IMR-90 (cell line): ENCODE measurements around the gene PIP4K2A. TPM values are rescaled to one million over a fixed set of nuclear protein-coding genes. Genes with fewer than 3 reads are reported as not detected.

Experiments
- ATAC-seq: fragments of 200-7000 bp; cut with Tn5 transposase; 2 replicates; pipeline ENCODE4 v1.9.1; 2020; ENCODE audit warnings: low read depth, mild to moderate bottlenecking, moderate library complexity
- BruUV-seq: library from RNA; stranded (reverse); fragments of 400-500 nt; replicated peaks from 2 replicates; lab custom pipeline; 2021; lab: Mats Ljungman, UMichigan
- CTCF ChIA-PET: fragments of 300-600 bp; formaldehyde crosslinking; extraction: SDS; loops from one replicate; lab custom pipeline; 2021; ENCODE audit warnings: antibody characterized with exemption; lab: Yijun Ruan, JAX
- POLR2A ChIA-PET: fragments of 300-600 bp; sonication (Branson Sonifier 250); formaldehyde crosslinking; loops from one replicate; lab custom pipeline; 2022; ENCODE audit warnings: antibody characterized with exemption; ENCODE audit not compliant: unreplicated experiment; lab: Charles Lee
- DNase-seq: peaks from one replicate; pipeline ENCODE4 v3.0.0; 2013
- H2AFZ ChIP-seq: replicated peaks from 2 replicates; pipeline ENCODE3; 2013; ENCODE audit warnings: low read length, mild to moderate bottlenecking; ENCODE audit not compliant: poor library complexity
- H2AK5ac ChIP-seq: 2 replicates; pipeline ENCODE4 v1.6.1; 2013; ENCODE audit warnings: low read depth, low read length, inconsistent platforms
- H2AK9ac ChIP-seq: replicated peaks from 2 replicates; pipeline ENCODE3; 2013; ENCODE audit warnings: mild to moderate bottlenecking, low read depth, low read length, moderate library complexity; ENCODE audit not compliant: poor library complexity
- H2BK120ac ChIP-seq: 2 replicates; pipeline ENCODE4 v1.6.1; 2013; ENCODE audit warnings: low read depth, low read length, inconsistent platforms
- H2BK15ac ChIP-seq: 3 replicates; pipeline ENCODE4 v1.6.1; 2013; ENCODE audit warnings: low read depth, low read length, inconsistent platforms
- H2BK20ac ChIP-seq: 2 replicates; pipeline ENCODE4 v1.6.1; 2013; ENCODE audit warnings: low read depth, mild to moderate bottlenecking, inconsistent platforms, low read length, moderate library complexity
- H2BK5ac ChIP-seq: 2 replicates; pipeline ENCODE4 v1.6.1; 2013; ENCODE audit warnings: mild to moderate bottlenecking, low read depth, low read length, inconsistent platforms; ENCODE audit not compliant: poor library complexity, severe bottlenecking
- H3K14ac ChIP-seq: replicated peaks from 2 replicates; pipeline ENCODE4 v1.6.1; 2013; ENCODE audit warnings: low read depth, low read length, inconsistent platforms
- H3K18ac ChIP-seq: 2 replicates; pipeline ENCODE4 v1.6.1; 2013; ENCODE audit warnings: low read depth, low read length, control low read depth
- H3K23ac ChIP-seq: 2 replicates; pipeline ENCODE4 v1.6.1; 2013; ENCODE audit warnings: low read depth, low read length, inconsistent platforms
- H3K27ac ChIP-seq: 2 replicates; pipeline ENCODE4 v1.5.1; 2013; ENCODE audit warnings: mild to moderate bottlenecking, control low read depth, low read length; ENCODE audit not compliant: insufficient read depth
- H3K27me3 ChIP-seq: 2 replicates; pipeline ENCODE4 v1.6.1; 2013; ENCODE audit warnings: low read length; ENCODE audit not compliant: control insufficient read depth, insufficient read depth
- H3K36me3 ChIP-seq: 2 replicates; pipeline ENCODE4 v1.6.1; 2013; ENCODE audit warnings: low read length, mixed read lengths; ENCODE audit not compliant: control insufficient read depth, insufficient read depth
- H3K4ac ChIP-seq: 2 replicates; pipeline ENCODE4 v1.6.1; 2013; ENCODE audit warnings: low read depth, low read length, inconsistent platforms
- H3K4me1 ChIP-seq: 2 replicates; pipeline ENCODE4 v1.6.1; 2013; ENCODE audit warnings: low read length, mixed read lengths; ENCODE audit not compliant: control insufficient read depth, insufficient read depth
- H3K4me2 ChIP-seq: 2 replicates; pipeline ENCODE4 v1.6.1; 2013; ENCODE audit warnings: low read depth, mild to moderate bottlenecking, control low read depth, low read length, moderate library complexity
- H3K4me3 ChIP-seq: 2 replicates; pipeline ENCODE4 v1.5.1; 2013; ENCODE audit warnings: low read depth, mild to moderate bottlenecking, control low read depth, low read length, moderate library complexity; ENCODE audit not compliant: insufficient read depth
- H3K56ac ChIP-seq: 2 replicates; pipeline ENCODE4 v1.6.1; 2013; ENCODE audit warnings: low read length, inconsistent platforms; ENCODE audit not compliant: insufficient read depth; ENCODE audit errors: extremely low read depth
- H3K79me1 ChIP-seq, 2 experiments: 2 replicates each; pipeline ENCODE4 v1.6.1; 2013; ENCODE audit warnings: low read length in 2 of 2, inconsistent platforms in 1 of 2, low read depth in 1 of 2
- H3K9ac ChIP-seq: 2 replicates; pipeline ENCODE4 v1.6.1; 2013; ENCODE audit warnings: low read depth, low read length, control low read depth
- H3K9me1 ChIP-seq: 2 replicates; pipeline ENCODE4 v1.6.1; 2013; ENCODE audit warnings: low read length, inconsistent platforms; ENCODE audit not compliant: insufficient read depth
- H3K9me3 ChIP-seq: 2 replicates; pipeline ENCODE4 v1.6.1; 2013; ENCODE audit warnings: low read length; ENCODE audit not compliant: control insufficient read depth, insufficient read depth
- H4K20me1 ChIP-seq: 2 replicates; pipeline ENCODE4 v1.6.1; 2013; ENCODE audit warnings: low read length, inconsistent platforms; ENCODE audit not compliant: insufficient read depth
- H4K5ac ChIP-seq: 2 replicates; pipeline ENCODE4 v1.6.1; 2013; ENCODE audit warnings: mild to moderate bottlenecking, low read depth, low read length, control low read depth
- H4K8ac ChIP-seq, 2 experiments: 2 replicates each; pipeline ENCODE4 v1.6.1; 2013; ENCODE audit warnings: low read depth in 2 of 2, low read length in 2 of 2, control low read depth in 1 of 2, inconsistent platforms in 1 of 2
- H4K91ac ChIP-seq: 2 replicates; pipeline ENCODE4 v1.6.1; 2013; ENCODE audit warnings: low read depth, low read length, inconsistent platforms; ENCODE audit not compliant: insufficient read depth
- FOS ChIP-seq: fragments of 150-350 bp; IDR thresholded peaks from 2 replicates; pipeline ENCODE4 v1.6.1; 2016; ENCODE audit warnings: low read depth, low read length
- MAZ ChIP-seq: IDR thresholded peaks from 2 replicates; pipeline ENCODE4 v1.6.1; 2012; ENCODE audit warnings: low read depth, mild to moderate bottlenecking, low read length, improper control_type of control experiment, moderate library complexity, borderline replicate concordance
- POLR2A ChIP-seq: IDR thresholded peaks from 2 replicates; pipeline ENCODE4 v1.6.1; 2012; ENCODE audit warnings: mild to moderate bottlenecking, low read depth, low read length
- SMC3 ChIP-seq: fragments of 150-350 bp; IDR thresholded peaks from 2 replicates; pipeline ENCODE4 v1.6.1; 2016; ENCODE audit warnings: low read depth, mild to moderate bottlenecking, antibody characterized with exemption, low read length, moderate library complexity
- USF2 ChIP-seq: fragments of 150-350 bp; IDR thresholded peaks from 2 replicates; pipeline ENCODE4 v1.6.1; 2017; ENCODE audit warnings: mild to moderate bottlenecking, antibody characterized with exemption, low read length, low read depth
- WGBS, 2 experiments: methylation state at CpG; one replicate each; pipeline versions ENCODE4 v1.1.5 to v1.1.7; 2013; ENCODE audit warnings: missing lambda C conversion rate in 2 of 2; ENCODE audit not compliant: insufficient read length in 1 of 2; ENCODE audit errors: extremely low coverage in 2 of 2; 5-methylcytosine and 5-hydroxymethylcytosine counted together
- dilution Hi-C: fragments of 300-500 bp; cut with HindIII; formaldehyde crosslinking; loops from one replicate; pipeline ENCODE4 v1.14.3; 2018; ENCODE audit warnings: low sequenced_read_pairs; ENCODE audit not compliant: unreplicated experiment
- in situ Hi-C: fragments of 300-500 bp; cut with MboI; formaldehyde crosslinking; loops from 3 replicates; pipeline ENCODE4 v1.14.3; 2019; ENCODE audit warnings: low sequenced_read_pairs, inconsistent platforms, mixed read lengths
- intact Hi-C: fragments of 100-400 bp; cut with micrococcal nuclease; formaldehyde crosslinking; loops from 2 replicates; pipeline ENCODE4 v1.10.0; 2022
- polyA plus RNA-seq, 3 experiments: library from polyadenylated mRNA; depleted of rRNA; stranded (reverse); fragments of >200 nt; gene quantifications; 2 replicates each; pipeline ENCODE4 v1.2.3, GENCODE V29; 2012; ENCODE audit warnings: low replicate concordance in 1 of 3
- total RNA-seq: library from RNA; depleted of rRNA; stranded (reverse); fragments of >200 nt; gene quantifications from 2 replicates; pipeline ENCODE4 v1.2.3, GENCODE V29; 2012

PIP4K2A gene
- total and polyA plus RNA-seq, 2 of the 4 experiments (the other 2 are of a cell fraction): 9.8 to 18.1 TPM

GRCh38 chr10:22536620-22537019, 177.8 kb downstream of the PIP4K2A start:
- Histone ChIP-seq H3K9me1 (no peaks in the 10 kb centered on the region), H2AK9ac (no peak overlapping the region), H3K9me3 (no peaks in the 10 kb centered on the region), H3K79me1 (no peaks in the 10 kb centered on the region), H4K20me1 (no peaks in the 10 kb centered on the region), H3K23ac (no peak overlapping the region), H3K27me3 (no peaks in the 10 kb centered on the region), H2BK15ac (no peak overlapping the region), H3K27ac (no peak overlapping the region), H3K4me3 (no peak overlapping the region), H3K18ac (no peak overlapping the region), H2AK5ac (no peak overlapping the region), H2BK5ac (no peak overlapping the region), H3K56ac (no peak overlapping the region), H2AFZ (no peak overlapping the region), H3K4me1 (no peaks in the 10 kb centered on the region), H4K5ac (no peak overlapping the region), H3K9ac (no peak overlapping the region), H3K36me3 (peaks cover 18% of the 10 kb centered on the region), H2BK120ac (no peak overlapping the region), H3K4me2 (no peak overlapping the region), H4K91ac (no peak overlapping the region), H4K8ac (no peak overlapping the region), H3K14ac (no peak overlapping the region), H3K4ac (no peak overlapping the region), H2BK20ac (no peak overlapping the region)
- POLR2A ChIA-PET: no interaction called here
- no CpG with 5 or more reads among the region's 8 CpGs for WGBS, 2 experiments
- no peak for TF ChIP-seq SMC3
- no peak for TF ChIP-seq POLR2A
- TF ChIP-seq USF2: no peak
- no peak for TF ChIP-seq MAZ
- no peak for TF ChIP-seq FOS
- CTCF ChIA-PET: no interaction called here
- in situ Hi-C loops: no loop called here
- no TSS peak for BruUV-seq
- dilution Hi-C loops: no loop called here
- ATAC-seq (no peak), DNase-seq (no peak)
- intact Hi-C loops: no loop called here
